Pancreas (tissue), 10 donors: ENCODE data around the gene MT1F. TPM values are rescaled to one million over a fixed set of nuclear protein-coding genes. Genes with fewer than 3 reads are reported as not detected.

Experiments
- ATAC-seq, 4 donors: fragments of 200-7000 bp; cut with Tn5 transposase; one replicate each; pipeline versions ENCODE4 v1.8.0 to v1.9.1; 2020; ENCODE audit warnings: mild to moderate bottlenecking in 4 of 4, moderate library complexity in 4 of 4
- DNase-seq, 6 donors: peaks; one replicate each; pipeline ENCODE4 v3.0.0-alpha.2; 2020
- FAIRE-seq: peaks from 2 replicates; lab custom pipeline; 2012; peaks lifted over from hg19 to GRCh38; lab: Jason Lieb, UNC
- H3K27ac ChIP-seq, 4 donors: fragments of 200-600 bp; sonication (generic); 1 replicate in 3 of 4; 2 replicates in 1 of 4; pipeline versions ENCODE4 v1.5.0 to v1.8.0; 2020
- H3K27me3 ChIP-seq, 4 donors: fragments of 200-600 bp; one replicate each; pipeline ENCODE4 v1.8.0; 2021
- H3K36me3 ChIP-seq, 3 donors: fragments of 200-600 bp; sonication (generic) in 1 of 3; one replicate each; pipeline versions ENCODE4 v1.5.0 to v1.8.0; 2020 to 2021
- H3K4me1 ChIP-seq, 3 donors: fragments of 200-600 bp; one replicate each; pipeline ENCODE4 v1.8.0; 2021
- H3K4me3 ChIP-seq, 4 donors: fragments of 200-600 bp; sonication (generic) in 2 of 4; one replicate each; pipeline versions ENCODE4 v1.5.0 to v1.8.0; 2020 to 2021
- H3K9me3 ChIP-seq, 4 donors: fragments of 200-600 bp; one replicate each; pipeline ENCODE4 v1.8.0; 2021
- WGBS, 2 donors: extraction: QIAGEN DNeasy Blood & Tissue Kit; methylation state at CpG; one replicate each; pipeline ENCODE4 v1.1.7; 2013; 5-methylcytosine and 5-hydroxymethylcytosine counted together
- intact Hi-C, 3 donors: fragments of 100-400 bp; cut with DNase I; formaldehyde crosslinking; loops; one replicate each; pipeline versions ENCODE4 v1.11.1 to v1.14.2; 2022
- polyA plus RNA-seq, 2 donors: library from polyadenylated mRNA; stranded (reverse); fragments of 200-250 nt; gene quantifications; one replicate each; pipeline ENCODE4 v1.2.3, GENCODE V29; 2013
- total RNA-seq, 6 donors: library from RNA; stranded (reverse); fragmentation: NEBNext Ultra II Directional in 4 of 6; extraction: Animal tissue kit (Norgen Biotek cat#: 25700) in 4 of 6; gene quantifications; one replicate each; pipeline versions ENCODE4 v1.2.1 to v1.2.4, GENCODE V29; 2021 to 2023
- TF ChIP-seq, protein P1 (sequence below), 4 donors: fragments of 200-600 bp; sonication (generic) in 3 of 4; IDR thresholded peaks; one replicate each; pipeline versions ENCODE4 v1.5.0 to v1.8.0; 2021; ENCODE audit warnings: antibody characterized with exemption in 4 of 4
- donor health status: healthy with polysubstance abuse.
- donor health status: DM: no; HTN: no; CAD: no; lungs with moderate emphysema.
- donor health status: DM: no; HTN: no; CAD: no.
- donor health status: control.
- donor health status: control.
- donor health status: Bipolar disorder and iron deficiency.
- donor health status: DM: yes; HTN: yes; CAD: no.
- donor health status: DM: no; HTN: no; CAD: no.
- donor health status: DM: no; HTN: no; CAD: no.
- donor health status: DM: yes; HTN: yes; CAD: no.

The MT1F gene
- total and polyA plus RNA-seq, 8 donors, result 29.1 to 201 (median 48.3) TPM

DNA sequence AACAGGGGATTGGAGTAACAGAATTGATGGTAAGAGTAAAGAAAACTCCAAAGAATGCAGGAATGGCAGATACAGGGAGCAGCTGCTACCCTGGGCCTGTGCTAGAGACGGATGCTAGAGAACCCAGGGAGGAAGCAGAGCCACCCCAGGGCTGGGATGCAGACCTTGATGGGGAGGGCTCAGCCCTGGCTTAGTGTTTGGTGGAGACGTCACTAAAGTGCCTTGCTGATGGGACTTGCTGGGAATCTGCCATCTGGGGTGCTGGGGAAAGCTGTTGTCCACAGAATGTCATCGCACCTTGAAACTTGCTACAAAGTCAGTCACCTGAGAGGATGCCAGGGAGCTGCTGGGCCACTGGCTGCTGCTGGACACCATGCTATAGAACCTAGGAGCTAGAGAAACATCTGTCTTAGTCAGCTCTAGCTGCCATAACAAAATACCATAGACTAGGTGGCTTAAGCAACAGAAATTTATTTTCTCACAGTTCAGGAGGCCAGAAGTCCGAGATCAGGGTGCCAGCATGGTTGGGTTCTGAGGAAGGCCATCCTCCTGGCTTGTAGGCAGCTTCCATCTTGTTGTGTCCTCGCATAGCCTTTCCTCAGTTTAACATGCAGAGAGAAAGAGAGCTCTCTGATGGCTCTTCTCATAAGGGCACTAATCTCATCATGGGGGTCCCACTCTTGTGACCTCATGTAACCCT is 39.8 kb downstream of the MT1F start:
- DNase-seq (no peak), ATAC-seq (no peak), FAIRE-seq (no peak)
- no peak overlapping the region for H3K27ac ChIP-seq
- no peaks in the 10 kb centered on the region for H3K27me3 ChIP-seq
- H3K4me3 ChIP-seq, result no peak overlapping the region
- WGBS, 2 donors, result 91 to 95% methylated on average over 5 of the region's 5 CpGs
- no peaks in the 10 kb centered on the region for H3K36me3 ChIP-seq
- intact Hi-C loops, result no loop called here
- H3K9me3 ChIP-seq, result no peaks in the 10 kb centered on the region
- TF ChIP-seq, protein P1, sequence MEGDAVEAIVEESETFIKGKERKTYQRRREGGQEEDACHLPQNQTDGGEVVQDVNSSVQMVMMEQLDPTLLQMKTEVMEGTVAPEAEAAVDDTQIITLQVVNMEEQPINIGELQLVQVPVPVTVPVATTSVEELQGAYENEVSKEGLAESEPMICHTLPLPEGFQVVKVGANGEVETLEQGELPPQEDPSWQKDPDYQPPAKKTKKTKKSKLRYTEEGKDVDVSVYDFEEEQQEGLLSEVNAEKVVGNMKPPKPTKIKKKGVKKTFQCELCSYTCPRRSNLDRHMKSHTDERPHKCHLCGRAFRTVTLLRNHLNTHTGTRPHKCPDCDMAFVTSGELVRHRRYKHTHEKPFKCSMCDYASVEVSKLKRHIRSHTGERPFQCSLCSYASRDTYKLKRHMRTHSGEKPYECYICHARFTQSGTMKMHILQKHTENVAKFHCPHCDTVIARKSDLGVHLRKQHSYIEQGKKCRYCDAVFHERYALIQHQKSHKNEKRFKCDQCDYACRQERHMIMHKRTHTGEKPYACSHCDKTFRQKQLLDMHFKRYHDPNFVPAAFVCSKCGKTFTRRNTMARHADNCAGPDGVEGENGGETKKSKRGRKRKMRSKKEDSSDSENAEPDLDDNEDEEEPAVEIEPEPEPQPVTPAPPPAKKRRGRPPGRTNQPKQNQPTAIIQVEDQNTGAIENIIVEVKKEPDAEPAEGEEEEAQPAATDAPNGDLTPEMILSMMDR (IDR thresholded peaks at IDR 0.05), result no peak
- H3K4me1 ChIP-seq, result peaks cover 0 to 4% (median 0%) of the 10 kb centered on the region in 3 donors

DNA sequence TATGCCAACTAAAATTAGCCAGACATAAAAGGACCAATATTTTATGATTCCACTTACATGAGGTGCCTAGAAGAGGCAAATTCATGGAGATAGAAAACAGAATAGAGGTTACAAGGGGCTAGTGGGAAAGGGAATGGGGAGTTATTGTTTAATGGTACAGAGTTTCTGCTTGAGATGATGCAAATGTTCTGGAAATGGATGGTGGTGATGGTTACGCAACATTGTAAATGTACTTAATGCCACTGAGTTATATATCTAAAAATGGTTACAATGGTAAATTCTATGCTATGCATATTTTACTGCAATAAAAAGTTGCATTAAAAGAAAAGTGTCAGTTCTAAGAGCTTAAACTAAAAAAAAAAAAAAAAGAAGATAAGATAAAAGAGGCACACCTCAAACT is 42.4 kb downstream of the MT1F start:
- TF ChIP-seq, protein P1 (IDR thresholded peaks at IDR 0.05), result no peak
- WGBS, 2 donors, result 19 to 63% methylated on average over 1 of the region's 1 CpG
- FAIRE-seq (no peak), ATAC-seq (no peak), DNase-seq (no peak)
- Histone ChIP-seq H3K9me3 (no peaks in the 10 kb centered on the region), H3K36me3 (no peaks in the 10 kb centered on the region), H3K4me3 (no peak overlapping the region), H3K27me3 (no peaks in the 10 kb centered on the region), H3K27ac (no peak overlapping the region), H3K4me1 (peaks cover 0 to 4% (median 0%) of the 10 kb centered on the region in 3 donors)
- intact Hi-C loops, result loop anchor here in 1 of 3 donors (10.0 kb wide), 1 partner anchor 115 kb away; the partner anchor contains the start of gene MT3

DNA sequence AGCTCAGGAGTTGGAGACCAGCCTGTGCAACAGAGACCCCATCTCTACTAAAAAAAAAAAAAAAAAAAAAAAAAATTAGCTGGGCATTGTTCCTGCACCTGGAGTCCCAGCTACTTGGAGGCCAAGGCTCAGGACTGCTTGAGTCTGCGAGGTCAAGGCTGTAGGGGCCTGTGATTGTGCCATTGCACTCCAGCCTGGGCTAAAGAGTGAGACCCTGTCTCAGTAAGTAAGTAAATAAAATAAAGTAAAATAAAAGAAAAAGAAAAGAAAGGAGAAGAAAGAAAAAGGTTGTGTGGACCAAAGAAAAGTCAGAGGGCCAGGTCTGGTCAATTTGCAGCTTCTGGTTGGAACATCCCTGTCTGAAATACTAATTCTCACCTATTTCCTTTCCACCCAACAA is 42.9 kb downstream of the MT1F start:
- intact Hi-C loops, result loop anchor here in 1 of 3 donors (10.0 kb wide), 1 partner anchor 116 kb away; the partner anchor contains the start of gene MT3
- Histone ChIP-seq H3K4me1 (peaks cover 0 to 4% (median 0%) of the 10 kb centered on the region in 3 donors), H3K27ac (no peak overlapping the region), H3K9me3 (no peaks in the 10 kb centered on the region), H3K36me3 (no peaks in the 10 kb centered on the region), H3K4me3 (no peak overlapping the region), H3K27me3 (no peaks in the 10 kb centered on the region)
- WGBS, 2 donors, result 88 to 100% methylated on average over 1 of the region's 1 CpG
- ATAC-seq, result no peak
- TF ChIP-seq, protein P1 (IDR thresholded peaks at IDR 0.05), result no peak
- no peak for FAIRE-seq
- no peak for DNase-seq

DNA sequence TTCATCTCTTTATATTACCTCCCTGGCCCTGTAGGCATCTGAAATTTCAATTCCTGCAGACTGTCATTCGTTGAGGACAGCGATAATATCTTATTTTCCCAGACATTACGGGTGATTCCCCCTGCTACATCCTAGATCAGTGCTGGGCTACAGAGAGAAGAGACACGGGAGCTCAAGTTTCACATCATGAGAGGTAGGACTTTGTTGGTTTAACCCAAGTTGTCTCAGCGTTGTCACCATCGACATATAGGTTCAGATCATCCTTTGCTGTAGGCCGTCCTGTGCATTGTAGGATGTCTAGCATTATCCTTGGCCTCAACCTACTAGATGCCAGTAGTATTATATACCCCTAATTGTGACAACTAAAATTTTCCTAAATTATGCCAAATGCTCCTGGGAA is 43.8 kb downstream of the MT1F start:
- Histone ChIP-seq H3K4me1 (peaks cover 0 to 4% (median 0%) of the 10 kb centered on the region in 3 donors), H3K36me3 (no peaks in the 10 kb centered on the region), H3K27me3 (no peaks in the 10 kb centered on the region), H3K27ac (no peak overlapping the region), H3K9me3 (no peaks in the 10 kb centered on the region), H3K4me3 (no peak overlapping the region)
- intact Hi-C loops, result loop anchor here in 1 of 3 donors (10.0 kb wide), 1 partner anchor 117 kb away; the partner anchor contains the start of gene MT3
- ATAC-seq (no peak), FAIRE-seq (no peak), DNase-seq (no peak)
- TF ChIP-seq, protein P1 (IDR thresholded peaks at IDR 0.05), result no peak
- WGBS, 2 donors, result 84% methylated on average over 7 of the region's 7 CpGs

DNA sequence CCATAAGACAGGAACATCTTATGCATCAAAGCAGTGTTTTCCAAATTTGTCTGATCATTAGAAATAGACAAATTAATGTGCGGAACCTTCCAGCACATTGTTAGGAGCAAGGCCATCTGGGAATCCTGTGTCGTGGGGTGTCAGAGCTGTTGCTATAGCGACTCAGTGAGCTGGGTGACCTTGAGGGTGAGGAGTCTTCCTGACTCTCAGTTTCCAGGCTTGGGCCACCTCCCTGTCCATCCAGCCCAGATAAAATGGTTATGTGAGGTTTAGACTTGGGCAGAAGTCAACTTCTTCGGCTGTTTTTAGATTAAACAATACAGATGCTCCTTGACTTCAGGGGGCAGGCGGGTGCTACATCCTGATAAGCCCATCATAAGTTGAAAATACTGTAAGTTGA is 45.1 kb downstream of the MT1F start:
- WGBS, 2 donors, result 83 to 88% methylated on average over 5 of the region's 5 CpGs
- no peak for ATAC-seq

More for the DNA sequence above, 45.1 kb downstream of the MT1F start:
- H3K27me3 ChIP-seq, result no peaks in the 10 kb centered on the region
- no peak overlapping the region for H3K27ac ChIP-seq
- H3K36me3 ChIP-seq, result no peaks in the 10 kb centered on the region
- H3K4me1 ChIP-seq, result peaks cover 0 to 4% (median 0%) of the 10 kb centered on the region in 3 donors
- no peak overlapping the region for H3K4me3 ChIP-seq
- intact Hi-C loops, result loop anchor here in 1 of 3 donors (10.0 kb wide), 1 partner anchor 118 kb away; the partner anchor contains the start of gene MT3
- DNase-seq (no peak), FAIRE-seq (no peak)
- H3K9me3 ChIP-seq, result no peaks in the 10 kb centered on the region
- TF ChIP-seq, protein P1 (IDR thresholded peaks at IDR 0.05), result no peak
